Measurements from ENCODE around the gene HOXA3.

HOXA3 gene

GRCh38 chr7:27198138-27198841 is 45.9 kb upstream of the HOXA3 start:
- in situ Hi-C loops (cut with HindIII; ENCODE audit: low sequenced_read_pairs): no loop called here
- H3K4me3 ChIP-seq (ENCODE audit: low read depth, low read length): no peak overlapping the region
- TF ChIP-seq, protein P1, sequence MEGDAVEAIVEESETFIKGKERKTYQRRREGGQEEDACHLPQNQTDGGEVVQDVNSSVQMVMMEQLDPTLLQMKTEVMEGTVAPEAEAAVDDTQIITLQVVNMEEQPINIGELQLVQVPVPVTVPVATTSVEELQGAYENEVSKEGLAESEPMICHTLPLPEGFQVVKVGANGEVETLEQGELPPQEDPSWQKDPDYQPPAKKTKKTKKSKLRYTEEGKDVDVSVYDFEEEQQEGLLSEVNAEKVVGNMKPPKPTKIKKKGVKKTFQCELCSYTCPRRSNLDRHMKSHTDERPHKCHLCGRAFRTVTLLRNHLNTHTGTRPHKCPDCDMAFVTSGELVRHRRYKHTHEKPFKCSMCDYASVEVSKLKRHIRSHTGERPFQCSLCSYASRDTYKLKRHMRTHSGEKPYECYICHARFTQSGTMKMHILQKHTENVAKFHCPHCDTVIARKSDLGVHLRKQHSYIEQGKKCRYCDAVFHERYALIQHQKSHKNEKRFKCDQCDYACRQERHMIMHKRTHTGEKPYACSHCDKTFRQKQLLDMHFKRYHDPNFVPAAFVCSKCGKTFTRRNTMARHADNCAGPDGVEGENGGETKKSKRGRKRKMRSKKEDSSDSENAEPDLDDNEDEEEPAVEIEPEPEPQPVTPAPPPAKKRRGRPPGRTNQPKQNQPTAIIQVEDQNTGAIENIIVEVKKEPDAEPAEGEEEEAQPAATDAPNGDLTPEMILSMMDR (IDR thresholded peaks at IDR 0.05; ENCODE audit: low read depth, low read length, missing control alignments): no peak
- no peak for DNase-seq (ENCODE audit: low read depth)

GRCh38 chr7:27197137-27198042 is 45.0 kb upstream of the HOXA3 start:
- no peak overlapping the region for H3K4me3 ChIP-seq (ENCODE audit: low read depth, low read length)
- TF ChIP-seq, protein P1 (IDR thresholded peaks at IDR 0.05; ENCODE audit: low read depth, low read length, missing control alignments): no peak
- no peak for DNase-seq (ENCODE audit: low read depth)
- in situ Hi-C loops (cut with HindIII; ENCODE audit: low sequenced_read_pairs): no loop called here

DNA sequence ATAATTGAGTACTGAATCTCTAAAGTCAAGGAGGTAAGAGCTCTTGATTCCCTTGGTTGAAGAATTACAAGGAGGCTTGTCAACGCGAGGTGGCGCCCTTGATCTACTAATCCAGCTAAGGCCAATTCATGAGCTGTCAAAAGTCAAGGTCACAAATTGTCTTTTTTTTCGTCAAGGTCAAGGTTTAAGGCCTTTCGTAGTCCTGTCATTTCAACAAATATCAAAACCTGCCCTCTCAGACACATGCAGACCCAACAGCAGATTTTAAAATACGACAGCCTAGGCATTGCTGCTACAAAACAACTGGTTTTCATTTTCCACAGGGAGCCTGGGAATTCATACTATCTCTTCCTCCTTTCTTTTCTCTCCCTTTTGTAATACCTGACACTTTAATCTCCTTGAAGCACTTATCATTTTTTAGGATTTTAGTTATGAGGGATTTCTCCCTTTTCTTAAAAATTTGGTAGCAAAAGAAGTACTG is 43.9 kb upstream of the HOXA3 start:
- in situ Hi-C loops (cut with HindIII; ENCODE audit: low sequenced_read_pairs): no loop called here
- TF ChIP-seq, protein P1 (IDR thresholded peaks at IDR 0.05; ENCODE audit: low read depth, low read length, missing control alignments): peak; percentile 64
- peak; percentile 53 for DNase-seq (ENCODE audit: low read depth)
- no peak overlapping the region for H3K4me3 ChIP-seq (ENCODE audit: low read depth, low read length)

GRCh38 chr7:27194686-27195379 is 42.5 kb upstream of the HOXA3 start:
- no peak for DNase-seq (ENCODE audit: low read depth)
- in situ Hi-C loops (cut with HindIII; ENCODE audit: low sequenced_read_pairs): no loop called here
- TF ChIP-seq, protein P1 (IDR thresholded peaks at IDR 0.05; ENCODE audit: low read depth, low read length, missing control alignments): no peak
- no peak overlapping the region for H3K4me3 ChIP-seq (ENCODE audit: low read depth, low read length)

- DNase-seq (ENCODE audit: low read depth): no peak
- in situ Hi-C loops (cut with HindIII; ENCODE audit: low sequenced_read_pairs): no loop called here
- H3K4me3 ChIP-seq (ENCODE audit: low read depth, low read length): no peak overlapping the region
These were observed 41.6 kb upstream of the HOXA3 start for GRCh38 chr7:27194002-27194352.

More at GRCh38 chr7:27194002-27194352, 41.6 kb upstream of the HOXA3 start:
- TF ChIP-seq, protein P1 (IDR thresholded peaks at IDR 0.05; ENCODE audit: low read depth, low read length, missing control alignments): no peak
